OCI-LY1 (cell line): Measurements from ENCODE around the gene NLRP5.

Source experiments
- CTCF ChIP-seq: fragments of 200-600 bp; sonication (generic), shearing (Covaris generic); IDR thresholded peaks from 2 replicates; pipeline ENCODE4 v1.5.1; 2017; ENCODE audit warnings: mild to moderate bottlenecking, antibody characterized with exemption, low read length, moderate library complexity, mixed read lengths
- EZH2 ChIP-seq: fragments of 200-600 bp; sonication (generic), shearing (Covaris generic); IDR thresholded peaks from 2 replicates; pipeline ENCODE4 v1.8.0; 2017; ENCODE audit warnings: borderline replicate concordance, mixed run types, mild to moderate bottlenecking, antibody characterized with exemption, low read length, moderate library complexity, mixed read lengths

- TF ChIP-seq CTCF (no peak), EZH2 (no peak)
Observed at GRCh38 chr19:56014765-56015164, 28.2 kb downstream of the NLRP5 start.
